Suprapubic skin (tissue), 3 donors: ENCODE data around the gene COG5.

Source experiments
- CTCF ChIP-seq, 2 donors: fragments of 200-600 bp in 1 of 2; fragments of 450-650 bp in 1 of 2; sonication (generic) in 1 of 2; IDR thresholded peaks; one replicate each; pipeline ENCODE4 v1.5.1; 2016 to 2019; ENCODE audit warnings: antibody characterized with exemption in 2 of 2, mild to moderate bottlenecking in 1 of 2, moderate library complexity in 1 of 2
- POLR2A ChIP-seq, 2 donors: fragments of 450-650 bp; IDR thresholded peaks; one replicate each; pipeline ENCODE4 v1.6.1; 2017; ENCODE audit warnings: antibody characterized with exemption in 2 of 2, mild to moderate bottlenecking in 2 of 2, moderate library complexity in 2 of 2

GRCh38 chr7:107613439-107613838, 49.7 kb upstream of the COG5 start:
- TF ChIP-seq CTCF (IDR thresholded peaks at IDR 0.05) (no peak), POLR2A (IDR thresholded peaks at IDR 0.05) (no peak)
